Right atrium auricular region (tissue), 2 donors: ENCODE results near the gene LACTB. TPM values are rescaled to one million over a fixed set of nuclear protein-coding genes. Genes with fewer than 3 reads are reported as not detected.

Experiments used
- DNase-seq: peaks from one replicate; pipeline ENCODE4 v3.0.0-alpha.2; 2019; ENCODE audit warnings: low spot score
- H3K27ac ChIP-seq, 2 donors: fragments of 200-600 bp; sonication (generic); 1 replicate in 1 of 2; 2 replicates in 1 of 2; pipeline ENCODE4 v1.5.1; 2016 to 2019
- H3K27me3 ChIP-seq, 2 donors: fragments of 200-600 bp; sonication (generic); one replicate each; pipeline versions ENCODE4 v1.5.1 to v1.6.0; 2017 to 2019
- H3K36me3 ChIP-seq: fragments of 200-600 bp; sonication (generic); one replicate; pipeline ENCODE4 v1.5.1; 2016
- H3K4me1 ChIP-seq, 2 donors: fragments of 200-600 bp; sonication (generic); one replicate each; pipeline versions ENCODE4 v1.5.1 to v1.6.0; 2017 to 2019
- H3K4me3 ChIP-seq, 2 donors: fragments of 200-600 bp; sonication (generic); 1 replicate in 1 of 2; 2 replicates in 1 of 2; pipeline ENCODE4 v1.5.1; 2017 to 2019; ENCODE audit warnings: mild to moderate bottlenecking in 1 of 2, moderate library complexity in 1 of 2
- H3K9me3 ChIP-seq, 2 donors: fragments of 200-600 bp; sonication (generic); one replicate each; pipeline ENCODE4 v1.5.1; 2019
- CTCF ChIP-seq, 2 donors: fragments of 200-600 bp; sonication (generic); IDR thresholded peaks; one replicate each; pipeline ENCODE4 v1.5.1; 2019; ENCODE audit warnings: antibody characterized with exemption in 2 of 2
- total RNA-seq, 2 donors: library from RNA; depleted of rRNA; stranded (reverse); fragments of >200 nt; gene quantifications; one replicate each; pipeline ENCODE4 v1.1.0, GENCODE V29; 2016

The LACTB gene
- total RNA-seq, 2 donors from 2014 or later = 10.6 to 20.5 TPM

- TF ChIP-seq CTCF (IDR thresholded peaks at IDR 0.05) = no peak
- Histone ChIP-seq H3K36me3 (no peaks in the 10 kb centered on the region), H3K4me1 (peaks cover 0 to 24% of the 10 kb centered on the region in 2 donors), H3K27ac (no peak overlapping the region), H3K9me3 (no peaks in the 10 kb centered on the region), H3K27me3 (no peaks in the 10 kb centered on the region), H3K4me3 (no peak overlapping the region)
- DNase-seq = no peak
These were observed 34.7 kb upstream of the LACTB start for GRCh38 chr15:63086947-63087346.

- H3K27ac ChIP-seq = peak overlapping the region in 1 of 2 donors; percentile 30
These were observed 33.0 kb upstream of the LACTB start for GRCh38 chr15:63088533-63089245.

GRCh38 chr15:63089260-63090043 lies 32.2 kb upstream of the LACTB start:
- no peaks in the 10 kb centered on the region for H3K36me3 ChIP-seq
- no peaks in the 10 kb centered on the region for H3K27me3 ChIP-seq
- H3K4me3 ChIP-seq = no peak overlapping the region
- TF ChIP-seq CTCF (IDR thresholded peaks at IDR 0.05) = no peak
- H3K4me1 ChIP-seq = peaks cover 0 to 25% of the 10 kb centered on the region in 2 donors
- H3K9me3 ChIP-seq = no peaks in the 10 kb centered on the region
- DNase-seq = no peak
- H3K27ac ChIP-seq = peak overlapping the region in 1 of 2 donors; percentile 30

More at GRCh38 chr15:63088533-63089245, 33.0 kb upstream of the LACTB start:
- Histone ChIP-seq H3K4me3 (no peak overlapping the region), H3K4me1 (peaks cover 0 to 17% of the 10 kb centered on the region in 2 donors), H3K36me3 (no peaks in the 10 kb centered on the region), H3K27me3 (no peaks in the 10 kb centered on the region), H3K9me3 (no peaks in the 10 kb centered on the region)
- no peak for DNase-seq
- no peak for TF ChIP-seq CTCF (IDR thresholded peaks at IDR 0.05)

- no peaks in the 10 kb centered on the region for H3K9me3 ChIP-seq
- DNase-seq = no peak
- no peak for TF ChIP-seq CTCF (IDR thresholded peaks at IDR 0.05)
- no peaks in the 10 kb centered on the region for H3K27me3 ChIP-seq
- H3K27ac ChIP-seq = no peak overlapping the region
- no peak overlapping the region for H3K4me3 ChIP-seq
- no peaks in the 10 kb centered on the region for H3K36me3 ChIP-seq
- H3K4me1 ChIP-seq = peaks cover 0 to 27% of the 10 kb centered on the region in 2 donors
These were observed 31.2 kb upstream of the LACTB start for GRCh38 chr15:63090472-63090871.

- Histone ChIP-seq H3K4me3 (no peak overlapping the region), H3K36me3 (no peaks in the 10 kb centered on the region), H3K4me1 (peaks cover 0 to 27% of the 10 kb centered on the region in 2 donors), H3K27ac (no peak overlapping the region), H3K9me3 (no peaks in the 10 kb centered on the region), H3K27me3 (no peaks in the 10 kb centered on the region)
- TF ChIP-seq CTCF (IDR thresholded peaks at IDR 0.05) = no peak
- DNase-seq = no peak
These were observed 30.8 kb upstream of the LACTB start for GRCh38 chr15:63090887-63091286.
